ENCODE data around the gene CRYL1. TPM values are rescaled to one million over a fixed set of nuclear protein-coding genes. Genes with fewer than 3 reads are reported as not detected.

Gene CRYL1
- polyA plus RNA-seq, 3 donors, result 35.0 to 70.2 (median 51.4) TPM

DNA sequence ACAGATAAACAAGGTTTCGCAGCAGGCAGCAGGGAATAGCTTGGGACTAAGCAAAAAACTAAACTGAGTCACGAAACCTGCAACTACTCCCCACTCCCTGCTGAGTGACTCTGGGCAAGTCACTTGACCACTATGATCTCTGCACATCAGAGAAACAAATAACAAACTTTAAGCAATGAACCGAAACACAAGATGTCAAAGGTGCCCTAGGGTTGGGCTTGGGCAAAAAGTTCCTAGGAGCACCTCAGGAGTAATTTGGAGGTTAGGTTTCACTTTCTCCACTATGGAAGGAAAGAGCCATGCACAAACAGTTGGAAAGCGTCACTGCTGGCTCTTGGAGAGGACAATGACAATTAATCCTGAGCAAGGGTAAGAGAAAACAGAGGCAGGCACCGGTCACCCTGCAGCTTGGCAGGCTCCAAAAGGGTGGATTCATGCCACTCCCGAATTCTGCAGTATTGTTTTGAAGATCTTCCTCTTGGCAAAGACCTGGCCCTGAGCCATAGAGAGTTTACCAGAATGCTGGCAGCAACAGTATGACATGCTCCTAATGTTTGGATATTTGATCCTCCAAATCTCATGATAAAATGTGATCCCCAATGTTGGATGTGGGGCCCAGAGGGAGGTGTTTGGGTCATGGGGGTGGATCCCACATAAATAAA is 60.3 kb downstream of the CRYL1 start:
- no peak overlapping the region for H3K4me3 Mint-ChIP-seq
- Histone ChIP-seq H3K79me2 (ENCODE audit: insufficient read depth, low read length) (no peaks in the 10 kb centered on the region), H4K20me1 (ENCODE audit: insufficient read depth, low read length) (no peaks in the 10 kb centered on the region), H3K4me1 (ENCODE audit: control insufficient read depth in 1 of 2, insufficient read depth in 2 of 2, low read length in 2 of 2) (no peaks in the 10 kb centered on the region), H3K9me3 (replicated peaks in 1 of 2; ENCODE audit: control insufficient read depth in 1 of 2, insufficient read depth in 1 of 2, low read length in 2 of 2) (no peaks in the 10 kb centered on the region), H2AFZ (ENCODE audit: insufficient read depth, low read depth, low read length, poor library complexity, severe bottlenecking) (no peak overlapping the region), H3K27ac (ENCODE audit: low read depth in 1 of 2, low read length in 2 of 2) (no peak overlapping the region), H3K4me2 (replicated peaks; ENCODE audit: extremely low read depth, low read length, poor library complexity, severe bottlenecking) (no peak overlapping the region), H3K36me3 (replicated peaks in 1 of 2; ENCODE audit: control insufficient read depth in 1 of 2, insufficient read depth in 2 of 2, low read length in 2 of 2) (no peaks in the 10 kb centered on the region), H3K4me3 (replicated peaks in 1 of 3; ENCODE audit: low read depth in 2 of 3, low read length in 3 of 3) (no peak overlapping the region), H3K9ac (ENCODE audit: insufficient read depth, low read length, poor library complexity, severe bottlenecking) (no peak overlapping the region), H3K27me3 (ENCODE audit: control insufficient read depth in 2 of 2, insufficient read depth in 2 of 2, low read length in 2 of 2) (no peaks in the 10 kb centered on the region)
- intact Hi-C loops (cut with micrococcal nuclease), result no loop called here
- TF ChIP-seq, protein P1, sequence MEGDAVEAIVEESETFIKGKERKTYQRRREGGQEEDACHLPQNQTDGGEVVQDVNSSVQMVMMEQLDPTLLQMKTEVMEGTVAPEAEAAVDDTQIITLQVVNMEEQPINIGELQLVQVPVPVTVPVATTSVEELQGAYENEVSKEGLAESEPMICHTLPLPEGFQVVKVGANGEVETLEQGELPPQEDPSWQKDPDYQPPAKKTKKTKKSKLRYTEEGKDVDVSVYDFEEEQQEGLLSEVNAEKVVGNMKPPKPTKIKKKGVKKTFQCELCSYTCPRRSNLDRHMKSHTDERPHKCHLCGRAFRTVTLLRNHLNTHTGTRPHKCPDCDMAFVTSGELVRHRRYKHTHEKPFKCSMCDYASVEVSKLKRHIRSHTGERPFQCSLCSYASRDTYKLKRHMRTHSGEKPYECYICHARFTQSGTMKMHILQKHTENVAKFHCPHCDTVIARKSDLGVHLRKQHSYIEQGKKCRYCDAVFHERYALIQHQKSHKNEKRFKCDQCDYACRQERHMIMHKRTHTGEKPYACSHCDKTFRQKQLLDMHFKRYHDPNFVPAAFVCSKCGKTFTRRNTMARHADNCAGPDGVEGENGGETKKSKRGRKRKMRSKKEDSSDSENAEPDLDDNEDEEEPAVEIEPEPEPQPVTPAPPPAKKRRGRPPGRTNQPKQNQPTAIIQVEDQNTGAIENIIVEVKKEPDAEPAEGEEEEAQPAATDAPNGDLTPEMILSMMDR (IDR thresholded peaks at IDR 0.05), result no peak
- no peak for DNase-seq
- peaks cover 5% of the 10 kb centered on the region for H3K4me1 Mint-ChIP-seq
- H3K36me3 Mint-ChIP-seq, result peaks cover 5 to 7% of the 10 kb centered on the region in 2 donors
- H3K27me3 Mint-ChIP-seq (ENCODE audit: low read depth in 3 of 3), result peaks cover 0 to 4% (median 1%) of the 10 kb centered on the region in 3 donors
- 98% methylated on average over 4 of the region's 6 CpGs for WGBS (ENCODE audit: insufficient coverage)
- peaks cover 0 to 2% (median 0%) of the 10 kb centered on the region in 7 donors for H3K9me3 Mint-ChIP-seq
- H3K27ac Mint-ChIP-seq, result peak overlapping the region in 1 of 7 donors; percentile 22

DNA sequence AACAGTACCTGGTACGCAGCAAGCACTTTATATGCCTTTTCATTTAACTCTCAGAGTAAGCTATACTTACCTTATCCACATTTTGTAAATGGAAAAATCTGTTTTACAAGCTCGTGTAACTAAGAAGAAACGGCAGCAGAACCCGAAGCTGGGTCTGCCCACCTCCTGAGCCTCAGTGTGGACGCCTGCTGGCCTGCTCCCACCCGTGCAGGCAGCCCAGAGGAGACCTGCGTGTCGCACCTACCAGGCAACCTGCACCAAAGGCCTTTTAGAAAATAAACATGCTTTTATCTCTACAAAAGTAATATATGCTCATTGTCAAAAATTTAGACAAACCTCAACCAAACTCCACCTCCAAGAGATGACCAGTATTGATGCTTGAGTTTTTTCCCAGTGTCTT is 62.7 kb downstream of the CRYL1 start:
- DNase-seq, result no peak
- Mint-ChIP-seq H3K36me3 (peaks cover 2 to 3% of the 10 kb centered on the region in 2 donors), H3K27me3 (ENCODE audit: low read depth in 3 of 3) (peaks cover 0 to 2% (median 1%) of the 10 kb centered on the region in 3 donors), H3K4me1 (peaks cover 3% of the 10 kb centered on the region), H3K4me3 (no peak overlapping the region), H3K9me3 (peaks cover 0 to 2% (median 0%) of the 10 kb centered on the region in 7 donors), H3K27ac (no peak overlapping the region)
- H3K4me1 ChIP-seq (ENCODE audit: control insufficient read depth in 1 of 2, insufficient read depth in 2 of 2, low read length in 2 of 2), result no peaks in the 10 kb centered on the region
- no peaks in the 10 kb centered on the region for H4K20me1 ChIP-seq (ENCODE audit: insufficient read depth, low read length)
- H3K9ac ChIP-seq (ENCODE audit: insufficient read depth, low read length, poor library complexity, severe bottlenecking), result no peak overlapping the region
- no peak overlapping the region for H2AFZ ChIP-seq (ENCODE audit: insufficient read depth, low read depth, low read length, poor library complexity, severe bottlenecking)
- intact Hi-C loops (cut with micrococcal nuclease), result no loop called here
- 80% methylated on average over 6 of the region's 8 CpGs for WGBS (ENCODE audit: insufficient coverage)
- H3K36me3 ChIP-seq (replicated peaks in 1 of 2; ENCODE audit: control insufficient read depth in 1 of 2, insufficient read depth in 2 of 2, low read length in 2 of 2), result no peaks in the 10 kb centered on the region
- no peaks in the 10 kb centered on the region for H3K9me3 ChIP-seq (replicated peaks in 1 of 2; ENCODE audit: control insufficient read depth in 1 of 2, insufficient read depth in 1 of 2, low read length in 2 of 2)
- no peaks in the 10 kb centered on the region for H3K79me2 ChIP-seq (ENCODE audit: insufficient read depth, low read length)
- no peak overlapping the region for H3K27ac ChIP-seq (ENCODE audit: low read depth in 1 of 2, low read length in 2 of 2)
- H3K4me3 ChIP-seq (replicated peaks in 1 of 3; ENCODE audit: low read depth in 2 of 3, low read length in 3 of 3), result no peak overlapping the region
- no peak overlapping the region for H3K4me2 ChIP-seq (replicated peaks; ENCODE audit: extremely low read depth, low read length, poor library complexity, severe bottlenecking)
- H3K27me3 ChIP-seq (ENCODE audit: control insufficient read depth in 2 of 2, insufficient read depth in 2 of 2, low read length in 2 of 2), result no peaks in the 10 kb centered on the region
- TF ChIP-seq, protein P1 (IDR thresholded peaks at IDR 0.05), result no peak
